A549 (cell line): Measurements from ENCODE around the gene PREX1. TPM values are rescaled to one million over a fixed set of nuclear protein-coding genes. Genes with fewer than 3 reads are reported as not detected.
A peak's percentile ranks its signal among the peaks of the same experiment; 100 is the strongest.

Source experiments
- ATAC-seq, 2 experiments: fragments of 200-7000 bp in 1 of 2; fragments of >200 bp in 1 of 2; cut with Nextera tagmentation in 1 of 2; cut with Tn5 transposase in 1 of 2; 3 replicates each; pipeline versions ENCODE4 v1.8.0 to v1.9.1; 2018 to 2020; ENCODE audit warnings: mild to moderate bottlenecking in 1 of 2, moderate library complexity in 1 of 2
- CTCF ChIA-PET: fragments of 300-600 bp; sonication (Branson Sonifier 250); formaldehyde crosslinking; extraction: SDS; loops from one replicate; lab custom pipeline; 2021; ENCODE audit warnings: antibody characterized with exemption, inconsistent platforms; lab: Yijun Ruan, JAX
- POLR2A ChIA-PET: fragments of 350-600 bp; formaldehyde crosslinking; extraction: SDS; loops from one replicate; lab custom pipeline; 2021; ENCODE audit warnings: antibody characterized with exemption, inconsistent platforms; lab: Yijun Ruan, JAX
- DNase-seq, 2 experiments: peaks; one replicate each; pipeline versions ENCODE4 v3.0.0 to v3.0.0-alpha.2; 2011 to 2016; ENCODE audit warnings: low read depth in 1 of 2, low spot score in 1 of 2
- FAIRE-seq: peaks from 2 replicates; lab custom pipeline; 2011; peaks lifted over from hg19 to GRCh38; lab: Jason Lieb, UNC
- H3K27ac ChIP-seq, 2 experiments: fragments of >200 bp; sonication (Bioruptor Twin); formaldehyde crosslinking; 3 replicates each; pipeline ENCODE4 v1.5.1; 2016 to 2017
- H3K4me1 ChIP-seq: fragments of >200 bp; sonication (Bioruptor Twin); formaldehyde crosslinking; 3 replicates; pipeline ENCODE4 v1.6.1; 2016
- H3K4me2 ChIP-seq: fragments of >200 bp; sonication (Bioruptor Twin); formaldehyde crosslinking; 3 replicates; pipeline ENCODE4 v1.6.1; 2016
- H3K4me3 ChIP-seq: fragments of >200 bp; sonication (Bioruptor Twin); formaldehyde crosslinking; 3 replicates; pipeline ENCODE4 v1.5.1; 2016
- H3K9me3 ChIP-seq: fragments of >200 bp; sonication (Bioruptor Twin); formaldehyde crosslinking; 3 replicates; pipeline ENCODE4 v1.6.1; 2016
- CBX8 ChIP-seq: fragments of 200-600 bp; sonication (generic); IDR thresholded peaks from 2 replicates; pipeline ENCODE4 v1.6.1; 2016
- EP300 ChIP-seq, 2 experiments: fragments of >200 bp; sonication (Bioruptor Twin); formaldehyde crosslinking; IDR thresholded peaks; 2 replicates in 1 of 2; 3 replicates in 1 of 2; pipeline ENCODE4 v1.6.1; 2016 to 2017
- FOSB ChIP-seq: fragments of 250-450 bp; sonication (Bioruptor Pico); IDR thresholded peaks from 2 replicates; pipeline ENCODE4 v1.5.0; 2020; ENCODE audit warnings: mild to moderate bottlenecking, moderate library complexity
- HOXB13 ChIP-seq: fragments of 250-450 bp; sonication (Bioruptor Pico); IDR thresholded peaks from 2 replicates; pipeline ENCODE4 v1.5.0; 2020; ENCODE audit warnings: low read depth, mild to moderate bottlenecking, moderate library complexity
- HOXB5 ChIP-seq: fragments of 250-450 bp; sonication (Bioruptor Pico); IDR thresholded peaks from 2 replicates; pipeline ENCODE4 v1.5.0; 2020; ENCODE audit warnings: mild to moderate bottlenecking, moderate library complexity
- NFE2L2 ChIP-seq: fragments of 150-350 bp; conservative IDR thresholded peaks from 2 replicates; pipeline ENCODE4 v1.6.1; 2014; ENCODE audit warnings: low read length
- REST ChIP-seq: fragments of 200-600 bp; sonication (generic); IDR thresholded peaks from 2 replicates; pipeline ENCODE4 v1.6.1; 2016; ENCODE audit warnings: antibody characterized with exemption, mild to moderate bottlenecking, moderate library complexity
- WGBS: methylation state at CpG from one replicate; pipeline ENCODE4 v1.1.6; 2017; ENCODE audit errors: missing lambda C conversion rate; 5-methylcytosine and 5-hydroxymethylcytosine counted together
- polyA plus RNA-seq, 4 experiments: library from polyadenylated mRNA; depleted of rRNA in 3 of 4; stranded (reverse); fragments of >200 nt; fragmentation: RNase III in 1 of 4; extraction: RNeasy Plus Mini Kit Qiagen cat#74134 plus additional on column Dnase treatment in 1 of 4; gene quantifications; 2 replicates in 3 of 4; 3 replicates in 1 of 4; pipeline ENCODE4 v1.2.3, GENCODE V29; 2011 to 2017
- TF ChIP-seq, protein P1 (sequence below): IDR thresholded peaks from 2 replicates; pipeline ENCODE4 v1.6.1; 2012; ENCODE audit warnings: low read depth, borderline replicate concordance
- TF ChIP-seq, protein P2 (sequence below): fragments of 450-650 bp; IDR thresholded peaks from 2 replicates; pipeline ENCODE4 v1.6.1; 2014; ENCODE audit warnings: antibody characterized with exemption
- TF ChIP-seq, protein P3 (sequence below): IDR thresholded peaks from 2 replicates; pipeline ENCODE4 v1.6.1; 2012

The PREX1 gene
- polyA plus RNA-seq, 2 of the 4 experiments (the other 2 are of a cell fraction): 3.6 to 4.2 TPM

DNA sequence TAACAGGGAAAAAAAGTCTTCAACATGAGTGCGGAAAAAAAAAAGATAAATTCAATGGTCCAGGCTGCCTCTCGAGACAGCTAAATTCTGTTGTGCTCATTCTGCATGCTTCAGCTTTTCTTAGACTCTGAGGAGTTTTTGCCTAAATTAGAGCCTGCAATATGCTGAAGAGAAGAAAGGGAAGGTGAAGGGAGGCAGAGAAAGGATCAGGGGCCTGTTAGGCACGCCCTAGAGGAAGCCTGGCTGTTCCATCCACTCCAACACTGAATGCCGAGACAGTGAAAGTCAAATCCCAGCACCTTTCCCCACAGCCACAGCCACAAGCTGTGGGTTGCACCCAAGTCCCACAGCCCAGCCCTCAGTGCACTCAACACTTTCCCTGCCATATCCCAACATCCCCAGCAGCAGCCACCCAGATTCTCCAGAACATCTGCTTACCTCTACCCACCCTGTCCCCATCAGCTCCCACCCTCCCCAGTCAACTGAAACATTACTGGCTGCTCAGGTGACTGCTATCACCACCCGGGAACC, 37.3 kb downstream of the PREX1 start:
- no peaks in the 10 kb centered on the region for H3K9me3 ChIP-seq
- TF ChIP-seq REST (no peak), CBX8 (no peak), FOSB (CRISPR knock-in tag) (no peak)
- peaks cover 29% of the 10 kb centered on the region for H3K4me1 ChIP-seq
- WGBS: 85% methylated on average over 5 of the region's 5 CpGs
- H3K4me3 ChIP-seq: no peak overlapping the region
- DNase-seq: no peak
- H3K4me2 ChIP-seq: no peak overlapping the region
- ChIA-PET CTCF (interaction anchor here (1.1 to 1.5 kb wide), 2 partner anchors 9 to 133 kb away, joined by 4 to 8 read pairs; no protein-coding TSS in a partner anchor), POLR2A (no interaction called here)
- peak in 1 of 2 experiments; percentile 12; a peak in 1 of 6 replicates for ATAC-seq
- no peak overlapping the region for H3K27ac ChIP-seq
- no peak for FAIRE-seq

GRCh38 chr20:48789781-48790472, 37.9 kb downstream of the PREX1 start:
- TF ChIP-seq EP300 (IDR thresholded peaks at IDR 0.05) (no peak), HOXB5 (no peak), NFE2L2 (no peak), HOXB13 (CRISPR knock-in tag) (no peak)
- peaks cover 27% of the 10 kb centered on the region for H3K4me1 ChIP-seq
- no peak overlapping the region for H3K27ac ChIP-seq
- H3K4me3 ChIP-seq: no peak overlapping the region
- DNase-seq: no peak
- no peak for FAIRE-seq
- WGBS: 86% methylated on average over 9 of the region's 9 CpGs
- H3K4me2 ChIP-seq: no peak overlapping the region
- ChIA-PET CTCF (interaction anchor here (1.1 to 2.8 kb wide), 3 partner anchors 18 to 132 kb away, joined by 3 to 12 read pairs (median 8); no protein-coding TSS in a partner anchor), POLR2A (no interaction called here)
- ATAC-seq: no peak
- H3K9me3 ChIP-seq: no peaks in the 10 kb centered on the region

DNA sequence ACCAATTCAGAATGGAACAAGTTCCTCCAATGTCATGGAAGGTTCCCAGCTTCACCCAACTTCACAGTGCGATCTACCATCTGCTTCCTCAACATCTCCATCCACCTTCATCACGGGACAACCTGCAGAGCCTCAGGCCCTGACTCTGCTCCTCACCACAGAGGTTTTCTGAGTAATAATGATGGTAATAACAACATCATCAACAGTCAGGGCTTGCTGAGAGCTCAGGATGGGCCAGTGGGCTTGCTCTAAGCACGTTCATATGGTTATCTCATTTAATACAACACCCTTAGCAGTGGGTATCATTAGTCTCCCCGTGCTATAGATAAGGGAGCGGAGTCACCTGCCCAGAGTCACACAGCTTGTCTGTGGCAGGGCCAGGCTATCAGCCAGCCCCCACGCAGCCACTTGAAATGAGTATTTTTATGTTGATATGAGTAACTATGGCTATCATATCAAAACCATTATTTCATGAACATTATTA, 38.6 kb downstream of the PREX1 start:
- CTCF ChIA-PET: interaction anchor here (0.7 to 2.8 kb wide), 4 partner anchors 9 to 132 kb away, joined by 3 to 12 read pairs (median 3); no protein-coding TSS in a partner anchor
- no peak overlapping the region for H3K27ac ChIP-seq
- peaks cover 27% of the 10 kb centered on the region for H3K4me1 ChIP-seq
- H3K4me2 ChIP-seq: no peak overlapping the region
- no peak for DNase-seq
- POLR2A ChIA-PET: no interaction called here
- 83% methylated on average over 6 of the region's 6 CpGs for WGBS
- TF ChIP-seq, protein P1, sequence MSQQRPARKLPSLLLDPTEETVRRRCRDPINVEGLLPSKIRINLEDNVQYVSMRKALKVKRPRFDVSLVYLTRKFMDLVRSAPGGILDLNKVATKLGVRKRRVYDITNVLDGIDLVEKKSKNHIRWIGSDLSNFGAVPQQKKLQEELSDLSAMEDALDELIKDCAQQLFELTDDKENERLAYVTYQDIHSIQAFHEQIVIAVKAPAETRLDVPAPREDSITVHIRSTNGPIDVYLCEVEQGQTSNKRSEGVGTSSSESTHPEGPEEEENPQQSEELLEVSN: no peak
- TF ChIP-seq, protein P2, sequence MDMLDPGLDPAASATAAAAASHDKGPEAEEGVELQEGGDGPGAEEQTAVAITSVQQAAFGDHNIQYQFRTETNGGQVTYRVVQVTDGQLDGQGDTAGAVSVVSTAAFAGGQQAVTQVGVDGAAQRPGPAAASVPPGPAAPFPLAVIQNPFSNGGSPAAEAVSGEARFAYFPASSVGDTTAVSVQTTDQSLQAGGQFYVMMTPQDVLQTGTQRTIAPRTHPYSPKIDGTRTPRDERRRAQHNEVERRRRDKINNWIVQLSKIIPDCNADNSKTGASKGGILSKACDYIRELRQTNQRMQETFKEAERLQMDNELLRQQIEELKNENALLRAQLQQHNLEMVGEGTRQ: no peak
- TF ChIP-seq, protein P3, sequence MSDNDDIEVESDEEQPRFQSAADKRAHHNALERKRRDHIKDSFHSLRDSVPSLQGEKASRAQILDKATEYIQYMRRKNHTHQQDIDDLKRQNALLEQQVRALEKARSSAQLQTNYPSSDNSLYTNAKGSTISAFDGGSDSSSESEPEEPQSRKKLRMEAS: no peak
- no peak for TF ChIP-seq REST
- H3K4me3 ChIP-seq: no peak overlapping the region
- no peaks in the 10 kb centered on the region for H3K9me3 ChIP-seq
- ATAC-seq: no peak
- no peak for FAIRE-seq
